GM23338 (cell line): Measurements from ENCODE around the gene GRIK5.

Source experiments
- CREB1 ChIP-seq: fragments of 250-450 bp; sonication (Bioruptor Pico); IDR thresholded peaks from 2 replicates; pipeline ENCODE4 v1.5.0; 2020; ENCODE audit warnings: low read depth, mild to moderate bottlenecking, moderate library complexity
- EZH2 ChIP-seq: fragments of 200-600 bp; sonication (generic); IDR thresholded peaks from one replicate; pipeline ENCODE4 v1.8.0; 2017; ENCODE audit warnings: antibody characterized with exemption, mild to moderate bottlenecking, low read depth; ENCODE audit not compliant: unreplicated experiment
- EZH2phosphoT487 ChIP-seq: fragments of 200-600 bp; sonication (generic); IDR thresholded peaks from one replicate; pipeline ENCODE4 v1.8.1; 2018; ENCODE audit warnings: antibody characterized with exemption; ENCODE audit not compliant: unreplicated experiment
- JUNB ChIP-seq: IDR thresholded peaks from one replicate; pipeline ENCODE4 v1.6.1; 2016; ENCODE audit warnings: antibody characterized with exemption; ENCODE audit not compliant: unreplicated experiment
- POLR2AphosphoS5 ChIP-seq: IDR thresholded peaks from 2 replicates; pipeline ENCODE4 v1.6.1; 2016; ENCODE audit warnings: antibody characterized with exemption, low read depth
- TF ChIP-seq, protein P1 (sequence below), 2 experiments: fragments of 200-600 bp in 1 of 2; sonication (generic) in 1 of 2; conservative IDR thresholded peaks; 2 replicates each; pipeline versions ENCODE4 v1.5.1 to v1.6.1; 2016 to 2017; ENCODE audit warnings: antibody characterized with exemption in 2 of 2, low read depth in 2 of 2, mild to moderate bottlenecking in 2 of 2, moderate library complexity in 1 of 2
- TF ChIP-seq, protein P2 (sequence below): IDR thresholded peaks from one replicate; pipeline ENCODE4 v1.6.1; 2018; ENCODE audit warnings: antibody characterized with exemption; ENCODE audit not compliant: unreplicated experiment
- TF ChIP-seq, protein P3 (sequence below): IDR thresholded peaks from 2 replicates; pipeline ENCODE4 v1.6.1; 2016; ENCODE audit warnings: antibody characterized with exemption

DNA sequence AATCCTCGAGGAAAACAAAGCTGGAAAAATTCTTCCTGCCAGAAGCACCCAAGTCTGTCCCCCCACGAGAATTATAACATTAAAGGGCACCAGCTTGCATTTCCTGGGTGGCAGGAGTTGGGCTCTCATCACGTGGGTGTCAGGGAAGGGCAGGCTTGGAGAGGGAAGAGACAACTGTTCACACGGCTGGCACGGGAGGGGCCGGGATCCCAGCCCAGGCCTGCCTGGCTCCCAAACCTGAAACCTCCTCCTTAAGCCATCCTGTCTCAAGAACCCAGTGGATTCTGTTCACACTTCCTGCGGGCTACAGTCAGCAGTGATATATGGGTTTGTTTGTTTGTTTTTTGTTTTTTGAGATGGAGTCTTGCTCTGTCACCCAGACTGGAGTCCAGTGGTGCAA is 12.2 kb downstream of the GRIK5 start:
- TF ChIP-seq, protein P1, sequence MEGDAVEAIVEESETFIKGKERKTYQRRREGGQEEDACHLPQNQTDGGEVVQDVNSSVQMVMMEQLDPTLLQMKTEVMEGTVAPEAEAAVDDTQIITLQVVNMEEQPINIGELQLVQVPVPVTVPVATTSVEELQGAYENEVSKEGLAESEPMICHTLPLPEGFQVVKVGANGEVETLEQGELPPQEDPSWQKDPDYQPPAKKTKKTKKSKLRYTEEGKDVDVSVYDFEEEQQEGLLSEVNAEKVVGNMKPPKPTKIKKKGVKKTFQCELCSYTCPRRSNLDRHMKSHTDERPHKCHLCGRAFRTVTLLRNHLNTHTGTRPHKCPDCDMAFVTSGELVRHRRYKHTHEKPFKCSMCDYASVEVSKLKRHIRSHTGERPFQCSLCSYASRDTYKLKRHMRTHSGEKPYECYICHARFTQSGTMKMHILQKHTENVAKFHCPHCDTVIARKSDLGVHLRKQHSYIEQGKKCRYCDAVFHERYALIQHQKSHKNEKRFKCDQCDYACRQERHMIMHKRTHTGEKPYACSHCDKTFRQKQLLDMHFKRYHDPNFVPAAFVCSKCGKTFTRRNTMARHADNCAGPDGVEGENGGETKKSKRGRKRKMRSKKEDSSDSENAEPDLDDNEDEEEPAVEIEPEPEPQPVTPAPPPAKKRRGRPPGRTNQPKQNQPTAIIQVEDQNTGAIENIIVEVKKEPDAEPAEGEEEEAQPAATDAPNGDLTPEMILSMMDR (conservative IDR thresholded peaks at IDR 0.05; ENCODE audit: low read depth in 2 of 2): no peak
- TF ChIP-seq, protein P2, sequence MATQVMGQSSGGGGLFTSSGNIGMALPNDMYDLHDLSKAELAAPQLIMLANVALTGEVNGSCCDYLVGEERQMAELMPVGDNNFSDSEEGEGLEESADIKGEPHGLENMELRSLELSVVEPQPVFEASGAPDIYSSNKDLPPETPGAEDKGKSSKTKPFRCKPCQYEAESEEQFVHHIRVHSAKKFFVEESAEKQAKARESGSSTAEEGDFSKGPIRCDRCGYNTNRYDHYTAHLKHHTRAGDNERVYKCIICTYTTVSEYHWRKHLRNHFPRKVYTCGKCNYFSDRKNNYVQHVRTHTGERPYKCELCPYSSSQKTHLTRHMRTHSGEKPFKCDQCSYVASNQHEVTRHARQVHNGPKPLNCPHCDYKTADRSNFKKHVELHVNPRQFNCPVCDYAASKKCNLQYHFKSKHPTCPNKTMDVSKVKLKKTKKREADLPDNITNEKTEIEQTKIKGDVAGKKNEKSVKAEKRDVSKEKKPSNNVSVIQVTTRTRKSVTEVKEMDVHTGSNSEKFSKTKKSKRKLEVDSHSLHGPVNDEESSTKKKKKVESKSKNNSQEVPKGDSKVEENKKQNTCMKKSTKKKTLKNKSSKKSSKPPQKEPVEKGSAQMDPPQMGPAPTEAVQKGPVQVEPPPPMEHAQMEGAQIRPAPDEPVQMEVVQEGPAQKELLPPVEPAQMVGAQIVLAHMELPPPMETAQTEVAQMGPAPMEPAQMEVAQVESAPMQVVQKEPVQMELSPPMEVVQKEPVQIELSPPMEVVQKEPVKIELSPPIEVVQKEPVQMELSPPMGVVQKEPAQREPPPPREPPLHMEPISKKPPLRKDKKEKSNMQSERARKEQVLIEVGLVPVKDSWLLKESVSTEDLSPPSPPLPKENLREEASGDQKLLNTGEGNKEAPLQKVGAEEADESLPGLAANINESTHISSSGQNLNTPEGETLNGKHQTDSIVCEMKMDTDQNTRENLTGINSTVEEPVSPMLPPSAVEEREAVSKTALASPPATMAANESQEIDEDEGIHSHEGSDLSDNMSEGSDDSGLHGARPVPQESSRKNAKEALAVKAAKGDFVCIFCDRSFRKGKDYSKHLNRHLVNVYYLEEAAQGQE: no peak
- TF ChIP-seq, protein P3, sequence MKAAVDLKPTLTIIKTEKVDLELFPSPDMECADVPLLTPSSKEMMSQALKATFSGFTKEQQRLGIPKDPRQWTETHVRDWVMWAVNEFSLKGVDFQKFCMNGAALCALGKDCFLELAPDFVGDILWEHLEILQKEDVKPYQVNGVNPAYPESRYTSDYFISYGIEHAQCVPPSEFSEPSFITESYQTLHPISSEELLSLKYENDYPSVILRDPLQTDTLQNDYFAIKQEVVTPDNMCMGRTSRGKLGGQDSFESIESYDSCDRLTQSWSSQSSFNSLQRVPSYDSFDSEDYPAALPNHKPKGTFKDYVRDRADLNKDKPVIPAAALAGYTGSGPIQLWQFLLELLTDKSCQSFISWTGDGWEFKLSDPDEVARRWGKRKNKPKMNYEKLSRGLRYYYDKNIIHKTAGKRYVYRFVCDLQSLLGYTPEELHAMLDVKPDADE: no peak
- TF ChIP-seq POLR2AphosphoS5 (no peak), EZH2phosphoT487 (no peak), EZH2 (no peak), JUNB (no peak), CREB1 (CRISPR knock-in tag) (no peak)
